Endothelial cell of umbilical vein (primary cell): ENCODE data around the gene ARMH4.

Experiments
- JUN ChIP-seq: IDR thresholded peaks from 2 replicates; pipeline ENCODE4 v1.6.1; 2011; ENCODE audit warnings: borderline replicate concordance, low read depth; ENCODE audit not compliant: insufficient read length, insufficient read depth
- MYC ChIP-seq: IDR thresholded peaks from one replicate; pipeline ENCODE4 v1.6.1; 2011; ENCODE audit warnings: mild to moderate bottlenecking, low read depth, low read length
- POLR2A ChIP-seq: IDR thresholded peaks from 2 replicates; pipeline ENCODE4 v1.6.1; 2012; ENCODE audit warnings: low read depth, mild to moderate bottlenecking, control low read depth, low read length
- POLR2AphosphoS5 ChIP-seq: IDR thresholded peaks from 2 replicates; pipeline ENCODE4 v1.6.1; 2012; ENCODE audit warnings: low read depth, mild to moderate bottlenecking, control low read depth, low read length, moderate library complexity; ENCODE audit not compliant: insufficient read depth
- TF ChIP-seq, protein P1 (sequence below), 2 donors: IDR thresholded peaks; 1 replicate in 1 of 2; 2 replicates in 1 of 2; pipeline ENCODE4 v1.5.1; 2011; ENCODE audit warnings: low read length in 2 of 2, mild to moderate bottlenecking in 2 of 2, moderate library complexity in 2 of 2, control low read depth in 1 of 2, inconsistent platforms in 1 of 2, low read depth in 1 of 2; ENCODE audit not compliant: insufficient read depth in 1 of 2; ENCODE audit errors: extremely low read depth in 1 of 2

- TF ChIP-seq POLR2A = no peak
- TF ChIP-seq, protein P1, sequence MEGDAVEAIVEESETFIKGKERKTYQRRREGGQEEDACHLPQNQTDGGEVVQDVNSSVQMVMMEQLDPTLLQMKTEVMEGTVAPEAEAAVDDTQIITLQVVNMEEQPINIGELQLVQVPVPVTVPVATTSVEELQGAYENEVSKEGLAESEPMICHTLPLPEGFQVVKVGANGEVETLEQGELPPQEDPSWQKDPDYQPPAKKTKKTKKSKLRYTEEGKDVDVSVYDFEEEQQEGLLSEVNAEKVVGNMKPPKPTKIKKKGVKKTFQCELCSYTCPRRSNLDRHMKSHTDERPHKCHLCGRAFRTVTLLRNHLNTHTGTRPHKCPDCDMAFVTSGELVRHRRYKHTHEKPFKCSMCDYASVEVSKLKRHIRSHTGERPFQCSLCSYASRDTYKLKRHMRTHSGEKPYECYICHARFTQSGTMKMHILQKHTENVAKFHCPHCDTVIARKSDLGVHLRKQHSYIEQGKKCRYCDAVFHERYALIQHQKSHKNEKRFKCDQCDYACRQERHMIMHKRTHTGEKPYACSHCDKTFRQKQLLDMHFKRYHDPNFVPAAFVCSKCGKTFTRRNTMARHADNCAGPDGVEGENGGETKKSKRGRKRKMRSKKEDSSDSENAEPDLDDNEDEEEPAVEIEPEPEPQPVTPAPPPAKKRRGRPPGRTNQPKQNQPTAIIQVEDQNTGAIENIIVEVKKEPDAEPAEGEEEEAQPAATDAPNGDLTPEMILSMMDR (IDR thresholded peaks at IDR 0.05; ENCODE audit: extremely low read depth in 1 of 2, insufficient read depth in 1 of 2, low read depth in 1 of 2, low read length in 2 of 2) = no peak
- TF ChIP-seq JUN = no peak
- TF ChIP-seq MYC = no peak
- no peak for TF ChIP-seq POLR2AphosphoS5
These were observed 20.6 kb downstream of the ARMH4 start for GRCh38 chr14:58131386-58131785.
